G401 (cell line): Measurements from ENCODE around the gene OPCML. TPM values are rescaled to one million over a fixed set of nuclear protein-coding genes. Genes with fewer than 3 reads are reported as not detected.

Experiments
- DNase-seq: peaks from one replicate; pipeline ENCODE4 v3.0.0-alpha.2; 2015; ENCODE audit warnings: low spot score
- in situ Hi-C: cut with HindIII; loops from 2 replicates; pipeline ENCODE4 v1.10.0; 2016; ENCODE audit warnings: low sequenced_read_pairs, mixed read lengths
- total RNA-seq: library from RNA; depleted of rRNA; stranded (reverse); fragments of >200 nt; shearing (Covaris generic); gene quantifications from 2 replicates; pipeline ENCODE4 v1.2.3, GENCODE V29; 2014

OPCML gene
- total RNA-seq, 1 experiment from 2014 or later = not detected

DNA sequence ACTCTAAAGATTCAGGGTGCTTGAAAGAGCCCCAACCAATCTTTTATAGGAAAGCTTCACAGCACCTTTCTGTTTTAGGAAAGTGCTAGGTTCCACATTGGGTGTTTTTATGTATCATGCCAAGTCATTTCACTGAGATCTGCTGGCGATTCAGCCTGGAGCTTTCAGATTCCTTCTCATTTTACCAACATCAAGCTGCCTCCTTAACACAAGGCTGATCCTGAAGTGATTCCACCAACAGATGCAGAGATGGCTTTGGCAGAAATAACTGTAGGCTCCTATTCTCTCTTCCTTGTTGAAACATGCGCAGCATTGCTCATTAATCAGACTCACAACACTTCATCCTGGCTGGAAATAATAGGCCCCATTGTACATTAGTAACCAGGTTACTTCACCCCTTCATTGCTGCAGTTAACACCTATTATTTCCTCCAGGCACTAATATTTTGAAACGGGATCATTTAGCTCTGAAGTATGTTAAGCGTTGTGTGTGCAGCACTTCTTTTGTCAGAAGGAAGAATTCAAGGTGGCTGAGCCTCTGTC lies 89.0 kb downstream of the OPCML start:
- in situ Hi-C loops = no loop called here

DNA sequence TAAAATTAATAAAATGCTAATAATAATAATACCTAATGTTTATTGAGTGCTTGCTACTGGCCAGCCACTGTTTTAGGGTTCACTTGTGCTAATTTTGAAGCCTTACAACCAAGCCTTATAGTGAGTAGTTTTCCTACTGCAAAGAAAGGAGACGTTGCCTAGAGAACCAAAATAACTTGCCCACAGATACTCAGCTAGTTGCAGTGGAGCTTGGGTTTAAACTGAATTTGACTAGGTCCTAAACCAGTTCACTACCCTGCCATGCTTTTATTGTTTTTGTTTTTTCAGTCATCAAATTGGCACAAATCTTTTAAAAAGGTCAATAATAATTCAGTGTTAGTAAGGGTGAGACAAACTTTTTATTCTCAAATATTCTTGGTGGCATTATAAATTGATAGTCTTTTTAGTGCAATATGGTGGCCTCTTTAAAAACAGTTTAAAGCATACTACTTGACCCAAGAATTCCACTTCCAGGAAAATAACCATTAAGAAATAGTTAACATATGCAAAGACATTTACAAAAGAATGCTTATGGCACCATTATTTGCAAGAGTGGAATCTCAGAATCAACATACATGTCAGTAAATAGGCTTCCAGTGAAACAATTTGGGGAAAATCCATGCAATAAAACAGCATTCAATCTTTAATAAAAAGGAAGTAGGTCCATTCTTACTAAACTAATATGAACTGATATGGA lies 90.2 kb downstream of the OPCML start:
- no peak for DNase-seq
- in situ Hi-C loops = no loop called here

More for the DNA sequence above, 89.0 kb downstream of the OPCML start:
- DNase-seq = no peak

DNA sequence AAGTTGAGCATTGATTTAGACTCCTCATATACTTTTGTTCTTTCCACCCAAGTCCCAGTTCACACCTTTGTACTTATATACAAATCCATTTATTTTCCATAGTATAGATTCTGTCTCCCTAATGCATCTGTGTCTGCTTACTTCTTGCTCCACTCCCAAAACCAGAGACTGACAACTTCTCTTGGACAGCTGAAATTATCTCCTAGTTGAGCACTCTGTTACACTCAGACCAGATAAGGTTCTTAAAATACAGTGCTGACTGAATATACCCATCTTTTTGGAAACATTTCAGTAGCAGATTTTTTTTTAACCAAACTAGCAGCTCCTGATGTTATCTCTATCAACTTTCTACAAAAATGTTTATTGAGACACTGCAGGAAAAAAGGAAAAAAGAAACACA lies 106.3 kb downstream of the OPCML start:
- in situ Hi-C loops = no loop called here
- DNase-seq = no peak

DNA sequence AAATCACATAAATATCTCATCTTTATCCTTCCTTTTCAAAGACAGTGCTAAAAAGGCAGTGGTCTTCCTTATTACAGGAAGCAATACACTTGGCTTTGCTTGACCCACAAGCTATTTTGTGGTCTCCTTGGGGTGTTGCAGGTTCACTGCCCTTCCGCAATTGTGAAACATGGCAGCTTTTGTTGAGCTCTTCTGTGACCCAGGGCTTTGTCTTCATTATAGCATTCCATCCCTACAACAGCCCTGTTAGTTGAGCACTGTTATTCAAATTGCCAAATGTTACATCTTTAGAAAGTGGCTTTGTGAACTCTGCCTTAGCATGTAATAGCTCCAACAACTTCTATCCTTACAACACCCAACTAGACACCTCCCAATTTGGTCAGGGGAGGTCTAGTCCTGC lies 107.1 kb downstream of the OPCML start:
- in situ Hi-C loops = no loop called here
- no peak for DNase-seq

- no peak for DNase-seq
- in situ Hi-C loops = no loop called here
Measured at GRCh38 chr11:133418218-133418617, 114.1 kb downstream of the OPCML start.

DNA sequence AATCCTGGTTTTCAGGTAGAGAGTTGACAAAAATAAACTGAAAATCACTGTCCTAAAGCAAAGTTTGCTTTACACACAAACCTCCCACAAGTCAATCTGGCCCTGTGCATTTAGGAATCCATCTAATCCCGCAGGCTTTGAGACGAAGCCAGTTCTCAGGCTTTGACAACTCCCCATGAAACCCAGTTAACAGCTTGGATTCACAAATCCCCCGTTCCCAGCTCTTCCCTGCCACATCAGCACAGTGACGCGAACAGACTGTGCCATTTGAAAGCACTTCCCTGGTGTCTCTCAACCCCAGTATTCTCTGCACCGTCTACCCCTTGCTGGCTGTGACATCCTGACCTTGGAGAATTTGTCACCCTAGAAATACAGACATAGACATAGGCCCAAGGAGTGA lies 117.8 kb downstream of the OPCML start:
- in situ Hi-C loops = no loop called here
- no peak for DNase-seq

DNA sequence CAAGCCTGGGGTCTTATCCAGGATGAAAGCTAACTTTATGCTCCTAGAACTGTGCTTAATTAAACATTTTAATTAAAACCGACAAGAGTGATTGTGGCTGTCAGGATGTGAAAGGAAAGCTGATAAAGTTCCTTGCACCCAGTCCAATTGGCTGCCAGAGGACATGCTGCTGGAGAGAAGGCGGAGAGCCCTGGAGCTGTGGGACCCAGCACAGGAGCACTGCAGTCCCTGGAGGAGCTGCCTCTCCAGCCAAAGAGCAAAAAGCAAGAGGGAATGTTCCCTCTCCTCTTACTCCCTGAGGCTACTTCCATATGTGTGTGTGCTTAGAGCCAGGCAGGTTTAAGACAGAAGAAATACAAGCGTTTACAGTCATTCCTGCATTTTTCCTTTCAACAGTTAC lies 118.6 kb downstream of the OPCML start:
- no peak for DNase-seq
- in situ Hi-C loops = no loop called here

DNA sequence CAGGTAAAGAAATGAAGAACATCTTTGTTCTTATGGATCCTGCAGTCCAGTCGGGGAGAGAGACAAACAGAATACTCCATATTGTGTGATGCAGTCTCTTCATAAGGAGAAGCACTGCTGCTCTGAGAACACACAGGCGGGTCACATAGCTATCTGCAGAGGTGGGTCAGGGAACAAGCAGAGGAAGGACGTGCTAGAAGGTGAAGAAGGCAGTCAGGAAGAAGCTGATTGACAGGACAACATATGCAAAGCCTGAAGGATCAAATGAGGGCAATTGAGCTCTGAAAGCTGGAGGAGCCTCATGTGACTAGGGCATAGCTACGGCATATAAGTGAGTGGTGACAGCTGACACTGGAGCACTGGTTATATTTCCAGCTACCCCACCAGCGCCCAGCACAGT lies 122.5 kb downstream of the OPCML start:
- DNase-seq = no peak
- in situ Hi-C loops = no loop called here

DNA sequence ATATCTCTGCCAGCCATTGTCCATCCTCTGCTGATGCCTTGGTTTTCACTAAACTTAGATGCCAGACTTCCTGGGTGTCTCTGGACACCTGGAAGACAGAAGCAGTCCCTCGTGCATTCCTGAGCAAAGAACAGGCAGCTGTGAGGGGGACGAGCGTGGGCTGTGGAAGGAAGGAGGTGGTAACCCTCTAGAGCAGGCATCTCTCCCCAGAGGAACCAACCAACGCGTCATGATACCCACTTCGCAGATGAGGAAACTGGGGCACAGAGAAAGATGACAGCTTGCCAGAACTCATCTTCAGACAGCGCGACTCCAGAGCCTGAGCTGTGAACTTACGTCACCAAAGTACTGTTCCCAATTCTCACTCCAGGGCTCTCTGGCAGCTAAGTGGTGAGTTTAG lies 123.4 kb downstream of the OPCML start:
- DNase-seq = no peak
- in situ Hi-C loops = no loop called here

- in situ Hi-C loops = no loop called here
- DNase-seq = no peak
Measured at GRCh38 chr11:133408402-133408801, 123.9 kb downstream of the OPCML start.

DNA sequence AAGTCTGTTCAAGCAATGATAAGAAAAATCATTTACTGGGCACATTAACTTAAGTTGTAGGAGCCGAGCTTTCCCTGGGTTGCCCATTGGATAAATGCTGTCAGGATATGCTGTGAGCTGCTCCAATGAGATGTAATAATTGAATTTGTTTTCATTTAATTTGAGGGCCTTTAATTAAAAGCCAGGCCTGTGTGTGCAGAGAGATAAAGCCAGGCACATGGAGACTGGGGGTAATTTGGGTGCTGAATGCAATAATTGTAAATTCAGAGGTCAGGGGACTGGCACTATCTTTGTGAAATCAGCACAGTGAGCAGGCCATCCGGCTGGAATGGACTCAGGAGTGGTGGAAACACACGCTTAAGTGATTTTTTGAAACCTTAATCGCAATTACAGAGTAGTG lies 125.8 kb downstream of the OPCML start:
- no peak for DNase-seq
- in situ Hi-C loops = no loop called here

DNA sequence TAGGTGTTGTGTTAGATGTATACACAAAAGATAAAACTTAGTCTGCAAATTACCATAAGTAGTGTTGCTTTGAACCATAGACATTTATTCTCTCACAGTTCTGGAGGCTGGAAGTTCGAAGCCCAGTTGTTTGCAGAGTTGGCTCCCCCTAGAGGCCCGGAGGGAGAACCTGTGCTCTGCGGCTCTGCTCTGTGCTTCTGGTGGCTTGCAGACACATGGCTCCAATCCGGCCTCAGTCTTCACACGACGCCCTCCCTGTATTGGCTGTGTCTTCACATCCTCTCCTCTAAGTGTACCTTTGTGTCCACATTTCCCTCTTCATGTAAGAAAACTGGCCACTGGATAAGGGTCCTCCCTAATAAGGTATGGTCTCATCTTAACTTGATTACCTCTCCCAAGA lies 128.4 kb downstream of the OPCML start:
- DNase-seq = no peak
- in situ Hi-C loops = no loop called here

DNA sequence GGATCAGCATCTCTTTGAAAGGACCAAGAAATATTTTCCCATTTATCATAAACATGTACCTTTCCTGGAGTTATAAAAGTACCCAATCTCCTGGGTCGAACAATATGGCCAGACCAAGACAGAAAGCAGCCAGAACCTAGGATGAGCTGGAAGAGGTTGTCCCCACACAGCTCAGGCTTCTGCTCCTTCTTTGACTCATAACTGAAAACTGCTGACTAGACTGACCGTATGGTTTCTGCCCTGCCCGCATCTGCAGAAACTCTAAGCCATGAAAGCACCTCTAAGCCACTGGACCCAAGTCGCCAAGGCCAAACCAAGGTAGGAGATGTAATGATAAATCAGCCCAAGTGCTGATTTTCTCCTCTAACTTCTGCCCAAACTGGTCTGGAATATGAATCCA lies 129.8 kb downstream of the OPCML start:
- no peak for DNase-seq
- in situ Hi-C loops = no loop called here

GRCh38 chr11:133399855-133400625 lies 132.3 kb downstream of the OPCML start:
- in situ Hi-C loops = no loop called here
- peak; percentile 3 for DNase-seq

- in situ Hi-C loops = no loop called here
Measured at GRCh38 chr11:133399294-133399693, 133.0 kb downstream of the OPCML start.

GRCh38 chr11:133390803-133391202 lies 141.5 kb downstream of the OPCML start:
- in situ Hi-C loops = no loop called here
- no peak for DNase-seq

More at GRCh38 chr11:133399294-133399693, 133.0 kb downstream of the OPCML start:
- DNase-seq = no peak

DNA sequence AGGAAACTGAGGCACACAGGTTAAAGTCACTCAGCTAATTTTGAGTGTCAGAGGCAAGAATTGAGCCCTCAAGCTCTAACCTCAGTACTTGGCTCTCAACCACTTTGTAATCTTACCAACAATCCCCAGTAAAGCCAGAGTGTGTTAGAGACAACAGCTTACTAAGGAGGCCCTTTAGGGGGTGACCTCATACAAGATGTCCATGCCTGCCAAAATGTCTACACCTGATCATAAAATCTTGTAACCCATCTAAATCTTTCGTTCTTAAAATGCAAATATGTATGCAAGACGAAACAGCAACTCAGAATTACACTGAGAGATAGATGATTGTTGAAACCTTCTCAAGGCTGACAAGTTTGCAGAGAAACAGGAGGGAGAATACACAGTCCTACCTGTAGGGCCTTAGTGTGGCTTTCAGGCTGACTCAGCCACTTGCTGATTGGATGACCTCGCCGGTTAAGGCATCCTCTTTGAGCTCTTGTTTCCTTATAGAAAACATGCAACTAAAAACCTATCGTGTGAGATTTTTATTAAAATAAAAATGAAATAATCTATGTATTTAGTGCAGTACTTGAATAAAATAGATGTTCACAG lies 143.2 kb downstream of the OPCML start:
- no peak for DNase-seq
- in situ Hi-C loops = no loop called here

DNA sequence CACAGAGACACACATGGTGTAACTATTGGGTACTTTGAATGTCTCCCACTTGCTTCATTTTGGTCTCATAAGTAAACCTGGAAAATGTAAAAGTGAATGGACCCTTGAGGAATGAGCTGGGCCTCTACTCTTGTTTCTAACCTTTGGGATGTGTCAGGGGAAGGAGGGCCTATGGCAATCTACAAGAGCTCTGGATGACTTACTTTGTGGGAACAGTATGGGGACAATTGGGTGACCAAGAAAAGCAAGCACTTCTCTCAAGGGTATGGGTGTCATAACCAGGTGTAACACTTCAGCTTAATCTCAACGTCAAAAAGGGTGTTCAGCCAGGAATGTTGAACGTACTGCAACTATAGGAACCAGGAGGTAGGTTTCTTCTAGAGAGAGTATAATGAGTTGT lies 144.0 kb downstream of the OPCML start:
- in situ Hi-C loops = no loop called here

DNA sequence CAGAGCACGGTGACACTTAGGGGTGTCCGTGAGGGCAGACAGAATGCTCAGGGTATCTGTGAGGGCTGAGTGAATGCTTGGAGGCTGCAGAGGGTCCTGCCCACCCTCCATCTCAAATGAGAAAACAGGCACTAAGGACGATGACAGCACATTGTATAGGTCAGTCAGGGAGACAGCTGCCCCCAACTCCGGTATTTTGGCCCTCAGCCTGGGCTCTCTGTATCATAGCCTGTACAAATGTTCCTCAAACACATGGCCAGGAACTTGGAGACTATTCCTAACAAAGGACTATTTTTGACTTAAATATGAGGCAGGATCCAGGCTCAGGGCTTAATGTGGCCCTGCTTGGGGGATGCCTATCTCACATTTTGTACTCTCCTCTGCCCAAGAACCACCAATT lies 145.4 kb downstream of the OPCML start:
- DNase-seq = no peak
- in situ Hi-C loops = no loop called here

More for the DNA sequence above, 144.0 kb downstream of the OPCML start:
- no peak for DNase-seq

DNA sequence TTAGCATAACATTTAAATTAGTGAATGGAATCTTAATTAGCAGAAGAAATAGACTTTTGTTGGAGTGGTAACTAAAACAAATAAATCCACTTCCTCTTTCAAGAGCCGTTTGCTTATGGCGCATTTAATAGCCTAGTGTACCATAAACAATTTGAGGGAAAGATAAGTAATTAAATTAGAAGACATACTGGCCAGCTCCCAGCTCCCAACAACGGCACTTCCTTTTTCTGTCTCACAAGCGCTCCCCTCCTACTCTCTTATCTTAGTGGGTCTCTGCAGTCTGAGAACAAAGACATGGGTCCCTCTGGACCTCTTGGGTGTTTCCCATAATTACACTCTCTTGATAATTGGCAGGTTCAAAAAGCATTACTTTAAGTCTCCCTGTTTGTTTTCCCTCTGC lies 146.0 kb downstream of the OPCML start:
- in situ Hi-C loops = no loop called here
- no peak for DNase-seq
